ENCODE measurements around the gene FGF14.
"Not testable (repeated sequence)": the region's sequence is repeated elsewhere in the genome, so short reads cannot be mapped to it uniquely, and the experiment has no call there.

The FGF14 gene

GRCh38 chr13:102049853-102050252 lies 352.0 kb downstream of the FGF14 start:
- no peak for DNase-seq (ENCODE audit: low read depth in 1 of 2, low spot score in 1 of 2)

- DNase-seq (ENCODE audit: low read depth in 1 of 2, low spot score in 1 of 2) = no peak
Measured at GRCh38 chr13:102045731-102046130, 356.1 kb downstream of the FGF14 start.

- no peak for DNase-seq (ENCODE audit: low read depth in 1 of 2, low spot score in 1 of 2)
Measured at GRCh38 chr13:102042746-102043145, 359.1 kb downstream of the FGF14 start.

GRCh38 chr13:102041544-102041943 lies 360.3 kb downstream of the FGF14 start:
- no peak for DNase-seq (ENCODE audit: low read depth in 1 of 2, low spot score in 1 of 2)

- no peak for DNase-seq (ENCODE audit: low read depth in 1 of 2, low spot score in 1 of 2)
Measured at GRCh38 chr13:102040812-102041211, 361.0 kb downstream of the FGF14 start.

GRCh38 chr13:102039264-102039663 lies 362.6 kb downstream of the FGF14 start:
- no peak for DNase-seq (ENCODE audit: low read depth in 1 of 2, low spot score in 1 of 2)

GRCh38 chr13:102038787-102039186 lies 363.1 kb downstream of the FGF14 start:
- DNase-seq (ENCODE audit: low read depth in 1 of 2, low spot score in 1 of 2) = no peak

GRCh38 chr13:102035969-102036368 lies 365.9 kb downstream of the FGF14 start:
- DNase-seq (ENCODE audit: low read depth in 1 of 2, low spot score in 1 of 2) = no peak

- no peak for DNase-seq (ENCODE audit: low read depth in 1 of 2, low spot score in 1 of 2)
Measured at GRCh38 chr13:102033857-102034331, 368.0 kb downstream of the FGF14 start.

- no peak for DNase-seq (ENCODE audit: low read depth in 1 of 2, low spot score in 1 of 2)
Measured at GRCh38 chr13:102033386-102033785, 368.5 kb downstream of the FGF14 start.

- DNase-seq (ENCODE audit: low read depth in 1 of 2, low spot score in 1 of 2) = no peak
Measured at GRCh38 chr13:102028868-102029267, 373.0 kb downstream of the FGF14 start.

GRCh38 chr13:102028206-102028605 lies 373.6 kb downstream of the FGF14 start:
- no peak for DNase-seq (ENCODE audit: low read depth in 1 of 2, low spot score in 1 of 2)

- DNase-seq (ENCODE audit: low read depth in 1 of 2, low spot score in 1 of 2) = no peak
Measured at GRCh38 chr13:102021777-102022176, 380.1 kb downstream of the FGF14 start.

- DNase-seq (ENCODE audit: low read depth in 1 of 2, low spot score in 1 of 2) = no peak
Measured at GRCh38 chr13:102020611-102021216, 381.1 kb downstream of the FGF14 start.

GRCh38 chr13:102018716-102019115 lies 383.1 kb downstream of the FGF14 start:
- DNase-seq (ENCODE audit: low read depth in 1 of 2, low spot score in 1 of 2) = no peak

GRCh38 chr13:102017248-102017647 lies 384.6 kb downstream of the FGF14 start:
- DNase-seq (ENCODE audit: low read depth in 1 of 2, low spot score in 1 of 2) = no peak

- DNase-seq (ENCODE audit: low read depth in 1 of 2, low spot score in 1 of 2) = no peak
Measured at GRCh38 chr13:102012299-102013293, 389.3 kb downstream of the FGF14 start.

- not testable (repeated sequence) for DNase-seq (ENCODE audit: low read depth in 1 of 2, low spot score in 1 of 2)
Measured at GRCh38 chr13:102011455-102011854, 390.4 kb downstream of the FGF14 start.

GRCh38 chr13:102003848-102004570 lies 397.8 kb downstream of the FGF14 start:
- no peak for DNase-seq (ENCODE audit: low read depth in 1 of 2, low spot score in 1 of 2)

GRCh38 chr13:102002287-102002686 lies 399.6 kb downstream of the FGF14 start:
- DNase-seq (ENCODE audit: low read depth in 1 of 2, low spot score in 1 of 2) = no peak

GRCh38 chr13:102000764-102001163 lies 401.1 kb downstream of the FGF14 start:
- no peak for DNase-seq (ENCODE audit: low read depth in 1 of 2, low spot score in 1 of 2)

- DNase-seq (ENCODE audit: low read depth in 1 of 2, low spot score in 1 of 2) = no peak
Measured at GRCh38 chr13:101998129-101998528, 403.7 kb downstream of the FGF14 start.

Data from activated T-helper 1 cell treated with anti-CD3 and anti-CD28 coated beads, Interleukin-2, amount 50 U/mL, for 16 hours (primary cell).